HepG2 (cell line): ENCODE measurements around the gene AMPH.

Source experiments
- CREM ChIP-seq, 2 experiments: sonication (generic) in 1 of 2; formaldehyde crosslinking in 1 of 2; IDR thresholded peaks; 2 replicates each; pipeline versions ENCODE4 v1.4.0 to v1.6.1; 2016 to 2020; ENCODE audit warnings: antibody characterized with exemption in 1 of 2, mild to moderate bottlenecking in 1 of 2, missing genetic modification reagents in 1 of 2
- MTF1 ChIP-seq: sonication (generic); formaldehyde crosslinking; IDR thresholded peaks from 2 replicates; pipeline ENCODE4 v1.5.0; 2020; ENCODE audit warnings: missing genetic modification reagents
- MYC ChIP-seq: sonication (generic); formaldehyde crosslinking; IDR thresholded peaks from 2 replicates; pipeline ENCODE4 v1.9.0; 2021; ENCODE audit warnings: missing genetic modification reagents, borderline replicate concordance
- SMYD3 ChIP-seq: sonication (generic); formaldehyde crosslinking; IDR thresholded peaks from 2 replicates; pipeline ENCODE4 v1.8.1; 2023; ENCODE audit warnings: mild to moderate bottlenecking, missing genetic modification reagents
- TF ChIP-seq, protein P1 (sequence below): sonication (generic); formaldehyde crosslinking; conservative IDR thresholded peaks from 2 replicates; pipeline ENCODE4 v1.4.0; 2020; ENCODE audit warnings: missing genetic modification reagents

DNA sequence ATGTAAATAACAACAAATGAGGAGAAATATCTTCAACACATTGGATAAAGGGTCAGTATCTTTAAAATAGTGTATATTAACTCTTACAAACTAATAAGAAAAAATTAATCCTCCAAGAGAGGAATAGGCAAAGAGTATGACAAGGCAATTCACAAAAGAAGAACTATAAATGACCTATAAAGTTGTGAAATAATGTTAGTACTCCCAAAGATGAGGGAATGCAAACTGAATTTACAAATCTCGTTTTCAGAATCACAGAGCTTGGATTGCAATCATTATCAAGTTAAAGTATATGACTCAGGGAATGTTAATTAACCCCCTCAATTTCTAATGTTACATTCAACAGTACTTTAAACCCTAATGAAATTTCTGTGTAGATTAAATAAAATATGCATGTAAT, 270.4 kb downstream of the AMPH start:
- no peak for TF ChIP-seq MTF1 (CRISPR knock-in tag)
- TF ChIP-seq, protein P1, sequence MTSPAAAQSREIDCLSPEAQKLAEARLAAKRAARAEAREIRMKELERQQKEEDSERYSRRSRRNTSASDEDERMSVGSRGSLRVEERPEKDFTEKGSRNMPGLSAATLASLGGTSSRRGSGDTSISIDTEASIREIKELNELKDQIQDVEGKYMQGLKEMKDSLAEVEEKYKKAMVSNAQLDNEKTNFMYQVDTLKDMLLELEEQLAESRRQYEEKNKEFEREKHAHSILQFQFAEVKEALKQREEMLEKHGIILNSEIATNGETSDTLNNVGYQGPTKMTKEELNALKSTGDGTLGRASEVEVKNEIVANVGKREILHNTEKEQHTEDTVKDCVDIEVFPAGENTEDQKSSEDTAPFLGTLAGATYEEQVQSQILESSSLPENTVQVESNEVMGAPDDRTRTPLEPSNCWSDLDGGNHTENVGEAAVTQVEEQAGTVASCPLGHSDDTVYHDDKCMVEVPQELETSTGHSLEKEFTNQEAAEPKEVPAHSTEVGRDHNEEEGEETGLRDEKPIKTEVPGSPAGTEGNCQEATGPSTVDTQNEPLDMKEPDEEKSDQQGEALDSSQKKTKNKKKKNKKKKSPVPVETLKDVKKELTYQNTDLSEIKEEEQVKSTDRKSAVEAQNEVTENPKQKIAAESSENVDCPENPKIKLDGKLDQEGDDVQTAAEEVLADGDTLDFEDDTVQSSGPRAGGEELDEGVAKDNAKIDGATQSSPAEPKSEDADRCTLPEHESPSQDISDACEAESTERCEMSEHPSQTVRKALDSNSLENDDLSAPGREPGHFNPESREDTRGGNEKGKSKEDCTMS (CRISPR knock-in tag), result no peak
- no peak for TF ChIP-seq SMYD3 (CRISPR knock-in tag)
- TF ChIP-seq CREM (IDR thresholded peaks at IDR 0.05), result no peak
- TF ChIP-seq CREM (CRISPR knock-in tag; IDR thresholded peaks at IDR 0.05), result no peak
- no peak for TF ChIP-seq MYC (CRISPR knock-in tag)
